Ovary (tissue), 3 donors: Measurements from ENCODE around the gene SMG6.

ENCODE experiments used
- EP300 ChIP-seq: sonication (generic); formaldehyde crosslinking; IDR thresholded peaks from one replicate; pipeline ENCODE4 v1.6.1; 2017; ENCODE audit warnings: antibody characterized with exemption
- POLR2A ChIP-seq: fragments of 450-650 bp; IDR thresholded peaks from one replicate; pipeline ENCODE4 v1.6.1; 2017; ENCODE audit warnings: antibody characterized with exemption, mild to moderate bottlenecking, moderate library complexity
- TF ChIP-seq, protein P1 (sequence below), 3 donors: fragments of 450-650 bp in 2 of 3; fragments of 200-600 bp in 1 of 3; IDR thresholded peaks; one replicate each; pipeline versions ENCODE4 v1.5.1 to v1.8.0; 2016 to 2022; ENCODE audit warnings: antibody characterized with exemption in 3 of 3, mild to moderate bottlenecking in 1 of 3
- donor health status: DM: no; HTN: no; CAD: no.

- TF ChIP-seq, protein P1, sequence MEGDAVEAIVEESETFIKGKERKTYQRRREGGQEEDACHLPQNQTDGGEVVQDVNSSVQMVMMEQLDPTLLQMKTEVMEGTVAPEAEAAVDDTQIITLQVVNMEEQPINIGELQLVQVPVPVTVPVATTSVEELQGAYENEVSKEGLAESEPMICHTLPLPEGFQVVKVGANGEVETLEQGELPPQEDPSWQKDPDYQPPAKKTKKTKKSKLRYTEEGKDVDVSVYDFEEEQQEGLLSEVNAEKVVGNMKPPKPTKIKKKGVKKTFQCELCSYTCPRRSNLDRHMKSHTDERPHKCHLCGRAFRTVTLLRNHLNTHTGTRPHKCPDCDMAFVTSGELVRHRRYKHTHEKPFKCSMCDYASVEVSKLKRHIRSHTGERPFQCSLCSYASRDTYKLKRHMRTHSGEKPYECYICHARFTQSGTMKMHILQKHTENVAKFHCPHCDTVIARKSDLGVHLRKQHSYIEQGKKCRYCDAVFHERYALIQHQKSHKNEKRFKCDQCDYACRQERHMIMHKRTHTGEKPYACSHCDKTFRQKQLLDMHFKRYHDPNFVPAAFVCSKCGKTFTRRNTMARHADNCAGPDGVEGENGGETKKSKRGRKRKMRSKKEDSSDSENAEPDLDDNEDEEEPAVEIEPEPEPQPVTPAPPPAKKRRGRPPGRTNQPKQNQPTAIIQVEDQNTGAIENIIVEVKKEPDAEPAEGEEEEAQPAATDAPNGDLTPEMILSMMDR (IDR thresholded peaks at IDR 0.05): no peak
- TF ChIP-seq POLR2A (no peak), EP300 (no peak)
Observed at GRCh38 chr17:2042390-2042847, 261.2 kb downstream of the SMG6 start.
